NCI-H2081 (cell line): ENCODE measurements around the gene PDE4C.
A peak's percentile ranks its signal among the peaks of the same experiment; 100 is the strongest.
"Not testable (repeated sequence)": the region's sequence is repeated elsewhere in the genome, so short reads cannot be mapped to it uniquely, and the experiment has no call there.

Experiments used
- DNase-seq, 2 experiments: peaks; one replicate each; lab custom pipeline; 2025; lab: John Stamatoyannopoulos, UW

Gene PDE4C

GRCh38 chr19:18223860-18224524 lies 2.2 kb downstream of the PDE4C start:
- DNase-seq: peak in 1 of 2 experiments; percentile 17

GRCh38 chr19:18221815-18222725 lies 4.2 kb downstream of the PDE4C start:
- DNase-seq: no peak

- DNase-seq: no peak
These were observed 5.5 kb downstream of the PDE4C start for GRCh38 chr19:18220632-18221275.

GRCh38 chr19:18219911-18220631 lies 6.2 kb downstream of the PDE4C start:
- no peak for DNase-seq

- no peak for DNase-seq
These were observed 7.6 kb downstream of the PDE4C start for GRCh38 chr19:18218600-18218999.

GRCh38 chr19:18218159-18218558 lies 8.1 kb downstream of the PDE4C start:
- no peak for DNase-seq

DNA sequence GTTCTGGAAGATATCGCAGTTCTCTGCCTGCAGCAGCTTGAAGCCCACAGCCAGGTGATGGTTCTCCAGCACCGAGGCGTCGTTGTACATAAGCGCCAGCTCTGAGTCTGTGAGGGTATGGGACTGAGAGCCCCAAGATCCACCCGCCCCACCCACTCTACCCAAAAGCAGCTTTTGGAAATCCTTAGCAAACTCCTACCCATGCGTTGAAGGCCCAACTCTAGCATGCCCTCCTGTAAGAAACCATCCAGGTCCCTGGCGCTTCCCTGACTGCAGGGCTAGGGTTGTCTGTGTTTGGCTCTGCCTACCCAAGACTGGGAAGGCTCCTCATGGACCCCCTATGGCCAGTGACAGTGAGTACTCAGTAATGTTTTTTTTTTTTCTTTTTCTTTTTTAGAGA lies 9.4 kb downstream of the PDE4C start:
- DNase-seq: no peak

DNA sequence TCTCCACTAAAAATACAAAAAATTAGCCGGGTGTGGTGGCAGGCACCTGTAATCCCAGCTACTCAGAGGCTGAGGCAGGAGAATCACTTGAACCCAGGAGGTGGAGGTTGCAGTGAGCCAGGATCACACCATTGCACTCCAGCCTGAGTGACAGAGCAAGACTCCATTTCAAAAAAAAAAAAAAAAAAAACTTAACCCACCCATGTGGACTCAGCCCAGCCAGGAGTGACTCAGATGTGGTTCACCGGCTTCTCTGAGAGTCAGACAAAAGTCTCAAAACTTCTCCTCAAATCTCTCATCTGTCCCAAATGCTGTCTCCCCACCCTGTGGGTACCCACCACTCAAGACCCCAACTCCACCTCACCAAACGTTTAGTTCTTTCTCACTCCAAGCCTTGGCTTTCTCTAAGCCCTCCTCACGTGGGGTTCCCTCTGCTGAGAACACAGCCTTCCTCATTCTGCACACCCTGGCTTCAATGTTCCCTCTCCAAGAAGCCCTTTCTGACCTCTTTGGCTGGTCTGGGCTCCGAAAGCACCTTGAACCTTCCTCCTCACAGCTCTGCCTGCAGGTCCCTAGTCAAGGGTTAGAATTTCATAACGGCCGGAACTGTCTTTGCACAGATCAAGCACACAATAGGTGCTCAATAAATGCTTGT lies 11.3 kb downstream of the PDE4C start:
- DNase-seq: no peak

- DNase-seq: no peak
These were observed 14.6 kb downstream of the PDE4C start for GRCh38 chr19:18211683-18212082.

DNA sequence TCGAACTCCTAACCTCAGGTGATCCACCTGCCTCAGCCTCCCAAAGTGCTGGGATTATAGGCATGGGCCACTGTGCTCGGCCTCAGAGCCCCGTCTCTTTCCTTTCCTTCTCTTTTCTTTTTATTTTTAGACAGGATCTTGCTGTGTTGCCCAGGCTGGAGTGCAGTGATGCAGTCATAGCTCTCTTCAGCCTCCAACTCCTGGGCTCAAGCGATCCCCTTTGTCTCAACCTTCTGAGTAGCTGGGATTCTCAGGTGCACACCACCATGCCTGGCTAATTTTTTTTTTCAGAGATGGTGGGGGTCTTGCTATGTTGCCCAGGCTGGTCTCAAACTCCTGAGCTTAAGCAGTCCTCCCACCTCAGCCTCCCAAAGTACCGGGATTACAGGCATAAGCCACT lies 16.3 kb downstream of the PDE4C start:
- not testable (repeated sequence) for DNase-seq

- no peak for DNase-seq
These were observed 17.9 kb downstream of the PDE4C start for GRCh38 chr19:18208098-18208951.

DNA sequence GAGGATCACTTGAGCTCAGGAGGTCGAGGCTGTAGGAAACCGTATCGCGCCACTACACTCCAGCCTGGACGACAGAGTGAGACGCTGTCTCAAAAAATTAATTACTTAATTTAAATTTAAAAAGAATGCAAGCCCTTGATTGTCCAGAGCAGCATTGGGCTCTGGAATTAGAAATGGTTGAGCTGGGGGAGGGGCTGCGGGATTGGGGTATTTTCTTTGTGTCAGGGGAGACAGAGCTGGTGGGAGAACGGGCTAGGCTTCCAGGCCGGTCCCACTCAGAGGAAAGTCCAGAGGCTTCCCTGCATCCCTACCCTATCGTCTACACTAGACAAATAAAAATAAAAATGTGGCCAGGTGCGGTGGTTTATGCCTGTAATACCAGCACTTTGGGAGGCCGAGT lies 20.2 kb downstream of the PDE4C start:
- no peak for DNase-seq

- peak; percentile 46 to 54 for DNase-seq
These were observed 20.9 kb downstream of the PDE4C start for GRCh38 chr19:18205200-18205892.

GRCh38 chr19:18204394-18205199 lies 21.6 kb downstream of the PDE4C start:
- DNase-seq: peak; percentile 77 to 80

GRCh38 chr19:18203863-18204393 lies 22.3 kb downstream of the PDE4C start, which contains the start of gene RAB3A:
Gene RAB3A, minus strand, starts transcription at chr19:18204042. Its CDS starts 1,302 bp downstream, at chr19:18202740.
- DNase-seq: peak; percentile 100

DNA sequence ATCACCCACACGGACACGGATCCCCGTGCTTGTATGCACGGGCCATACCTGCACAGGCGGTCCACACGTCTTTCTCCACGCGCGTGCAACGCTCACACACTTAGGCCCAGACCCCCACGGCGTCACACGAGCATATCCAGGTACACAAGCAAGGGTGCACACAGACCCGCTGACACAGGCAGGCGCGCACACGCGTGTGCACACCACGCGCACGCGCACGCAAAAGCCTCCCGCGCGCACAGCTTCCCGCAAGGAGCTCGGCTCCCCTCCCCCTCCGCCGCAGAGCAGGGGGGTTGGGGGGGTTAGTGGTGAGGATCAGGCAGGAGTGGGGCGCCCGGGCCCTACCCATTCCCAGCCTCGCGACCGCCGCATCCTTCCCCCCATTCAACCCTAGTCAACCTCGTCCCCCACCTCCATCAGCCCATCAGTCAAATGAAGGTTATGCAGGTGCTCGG lies 22.8 kb downstream of the PDE4C start:
- DNase-seq: peak; percentile 27 to 49

- DNase-seq: peak in 1 of 2 experiments; percentile 41
These were observed 23.3 kb downstream of the PDE4C start for GRCh38 chr19:18202778-18203407.

- no peak for DNase-seq
These were observed 23.9 kb downstream of the PDE4C start for GRCh38 chr19:18202397-18202777.
